ENCODE measurements around the gene NRCAM. TPM values are rescaled to one million over a fixed set of nuclear protein-coding genes. Genes with fewer than 3 reads are reported as not detected.

Gene NRCAM
- total and polyA plus RNA-seq, 2 of the 13 experiments (the other 11 are each of a cell fraction or from before 2014, with no cell fraction given) = 0.31 to 0.33 TPM

- no peak for TF ChIP-seq ZNF773 (CRISPR knock-in tag; IDR thresholded peaks at IDR 0.05; ENCODE audit: borderline replicate concordance)
- TF ChIP-seq ZNF629 (CRISPR knock-in tag; conservative IDR thresholded peaks at IDR 0.05) = 0 out of 2 replicates have a peak, but pooled peaks have one; percentile 10
- no peak for TF ChIP-seq SNRNP70 (IDR thresholded peaks at IDR 0.05; ENCODE audit: low read depth, low read length)
- TF ChIP-seq SAP130 (CRISPR knock-in tag; IDR thresholded peaks at IDR 0.05; ENCODE audit: low read depth) = peak; percentile 89
- no peak for TF ChIP-seq ZSCAN30 (CRISPR knock-in tag; IDR thresholded peaks at IDR 0.05)
- TF ChIP-seq KLF13 (CRISPR knock-in tag; IDR thresholded peaks at IDR 0.05) = no peak
- no peak for TF ChIP-seq MLXIP (CRISPR knock-in tag; IDR thresholded peaks at IDR 0.05; ENCODE audit: borderline replicate concordance)
- peak; percentile 93 for TF ChIP-seq FOXO1 (CRISPR knock-in tag; IDR thresholded peaks at IDR 0.05)
- TF ChIP-seq ZNF446 (CRISPR knock-in tag; IDR thresholded peaks at IDR 0.05) = no peak
- TF ChIP-seq ZNF800 (CRISPR knock-in tag; IDR thresholded peaks at IDR 0.05) = no peak
- TF ChIP-seq SALL2 (CRISPR knock-in tag; IDR thresholded peaks at IDR 0.05) = no peak
- TF ChIP-seq ZBTB40 (IDR thresholded peaks at IDR 0.05) = no peak
- no peak for TF ChIP-seq ZBTB40 (CRISPR knock-in tag; IDR thresholded peaks at IDR 0.05)
- TF ChIP-seq ONECUT2 (CRISPR knock-in tag; IDR thresholded peaks at IDR 0.05) = no peak
- TF ChIP-seq, protein P1, sequence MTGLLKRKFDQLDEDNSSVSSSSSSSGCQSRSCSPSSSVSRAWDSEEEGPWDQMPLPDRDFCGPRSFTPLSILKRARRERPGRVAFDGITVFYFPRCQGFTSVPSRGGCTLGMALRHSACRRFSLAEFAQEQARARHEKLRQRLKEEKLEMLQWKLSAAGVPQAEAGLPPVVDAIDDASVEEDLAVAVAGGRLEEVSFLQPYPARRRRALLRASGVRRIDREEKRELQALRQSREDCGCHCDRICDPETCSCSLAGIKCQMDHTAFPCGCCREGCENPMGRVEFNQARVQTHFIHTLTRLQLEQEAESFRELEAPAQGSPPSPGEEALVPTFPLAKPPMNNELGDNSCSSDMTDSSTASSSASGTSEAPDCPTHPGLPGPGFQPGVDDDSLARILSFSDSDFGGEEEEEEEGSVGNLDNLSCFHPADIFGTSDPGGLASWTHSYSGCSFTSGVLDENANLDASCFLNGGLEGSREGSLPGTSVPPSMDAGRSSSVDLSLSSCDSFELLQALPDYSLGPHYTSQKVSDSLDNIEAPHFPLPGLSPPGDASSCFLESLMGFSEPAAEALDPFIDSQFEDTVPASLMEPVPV (CRISPR knock-in tag; IDR thresholded peaks at IDR 0.05) = no peak
These were observed 97.7 kb downstream of the NRCAM start (continued) for GRCh38 chr7:108358553-108358952.

Data from HepG2 (cell line).